IPS DF 6.9 (cell line): ENCODE data around the gene SLC5A9.
"Not testable (repeated sequence)": the region's sequence is repeated elsewhere in the genome, so short reads cannot be mapped to it uniquely, and the experiment has no call there.

Experiments used
- DNase-seq: peaks from one replicate; pipeline ENCODE4 v3.0.0-alpha.2; 2013; ENCODE audit warnings: low read depth, low spot score
- H3K27ac ChIP-seq: one replicate; pipeline ENCODE4 v1.5.1; 2013; ENCODE audit warnings: low read length, control low read depth
- H3K27me3 ChIP-seq: 2 replicates; pipeline ENCODE4 v1.6.1; 2013; ENCODE audit warnings: mild to moderate bottlenecking, low read length; ENCODE audit not compliant: control insufficient read depth, insufficient read depth
- H3K36me3 ChIP-seq: 2 replicates; pipeline ENCODE4 v1.6.1; 2013; ENCODE audit warnings: low read length; ENCODE audit not compliant: control insufficient read depth, insufficient read depth
- H3K4me1 ChIP-seq: 2 replicates; pipeline ENCODE4 v1.6.1; 2013; ENCODE audit warnings: low read length; ENCODE audit not compliant: control insufficient read depth, insufficient read depth
- H3K4me3 ChIP-seq: 2 replicates; pipeline ENCODE4 v1.5.1; 2013; ENCODE audit warnings: mild to moderate bottlenecking, low read length
- H3K9me3 ChIP-seq: 2 replicates; pipeline ENCODE4 v1.6.1; 2013; ENCODE audit warnings: low read length, inconsistent platforms; ENCODE audit not compliant: control insufficient read depth, insufficient read depth
- WGBS: extraction: QIAGEN DNeasy Blood & Tissue Kit; methylation state at CpG from one replicate; pipeline ENCODE4 v1.1.7; 2013; ENCODE audit warnings: mixed read lengths, missing lambda C conversion rate; ENCODE audit not compliant: insufficient read length, insufficient coverage; 5-methylcytosine and 5-hydroxymethylcytosine counted together

The SLC5A9 gene

GRCh38 chr1:48261881-48262400, 39.4 kb downstream of the SLC5A9 start:
- Histone ChIP-seq H3K36me3 (no peaks in the 10 kb centered on the region), H3K4me1 (no peaks in the 10 kb centered on the region), H3K27me3 (no peaks in the 10 kb centered on the region), H3K4me3 (no peak overlapping the region), H3K27ac (no peak overlapping the region), H3K9me3 (no peaks in the 10 kb centered on the region)
- no peak for DNase-seq

GRCh38 chr1:48263041-48263440, 40.5 kb downstream of the SLC5A9 start:
- Histone ChIP-seq H3K27ac (no peak overlapping the region), H3K4me3 (no peak overlapping the region), H3K4me1 (no peaks in the 10 kb centered on the region), H3K9me3 (no peaks in the 10 kb centered on the region), H3K36me3 (no peaks in the 10 kb centered on the region), H3K27me3 (no peaks in the 10 kb centered on the region)
- DNase-seq: no peak
- WGBS: no CpG with 5 or more reads among the region's 1 CpG

- H3K4me3 ChIP-seq: no peak overlapping the region
- no peaks in the 10 kb centered on the region for H3K27me3 ChIP-seq
- DNase-seq: no peak
- H3K36me3 ChIP-seq: no peaks in the 10 kb centered on the region
- WGBS: no CpG with 5 or more reads among the region's 2 CpGs
- no peaks in the 10 kb centered on the region for H3K9me3 ChIP-seq
- no peaks in the 10 kb centered on the region for H3K4me1 ChIP-seq
- no peak overlapping the region for H3K27ac ChIP-seq
These were observed 44.1 kb downstream of the SLC5A9 start for GRCh38 chr1:48266576-48266975.

- H3K36me3 ChIP-seq, H3K27ac ChIP-seq, H3K27me3 ChIP-seq, DNase-seq, H3K4me1 ChIP-seq, H3K4me3 ChIP-seq, H3K9me3 ChIP-seq: not testable (repeated sequence)
- no CpG with 5 or more reads among the region's 10 CpGs for WGBS
These were observed 54.9 kb downstream of the SLC5A9 start for GRCh38 chr1:48277437-48277836.

GRCh38 chr1:48282329-48282728, 59.8 kb downstream of the SLC5A9 start:
- H3K4me3 ChIP-seq, H3K27me3 ChIP-seq, H3K4me1 ChIP-seq: not testable (repeated sequence)

GRCh38 chr1:48284696-48285420, 62.3 kb downstream of the SLC5A9 start:
- H3K4me1 ChIP-seq, H3K36me3 ChIP-seq, H3K27ac ChIP-seq, H3K4me3 ChIP-seq, H3K27me3 ChIP-seq, DNase-seq, H3K9me3 ChIP-seq: not testable (repeated sequence)
- no CpG with 5 or more reads among the region's 10 CpGs for WGBS

More at GRCh38 chr1:48282329-48282728, 59.8 kb downstream of the SLC5A9 start:
- DNase-seq, H3K9me3 ChIP-seq, H3K36me3 ChIP-seq, H3K27ac ChIP-seq: not testable (repeated sequence)

GRCh38 chr1:48285525-48285924, 63.0 kb downstream of the SLC5A9 start:
- Histone ChIP-seq H3K9me3 (no peaks in the 10 kb centered on the region), H3K36me3 (no peaks in the 10 kb centered on the region), H3K27me3 (no peaks in the 10 kb centered on the region), H3K4me1 (no peaks in the 10 kb centered on the region), H3K27ac (no peak overlapping the region), H3K4me3 (no peak overlapping the region)
- no CpG with 5 or more reads among the region's 3 CpGs for WGBS
- no peak for DNase-seq

GRCh38 chr1:48291421-48291820, 68.9 kb downstream of the SLC5A9 start:
- Histone ChIP-seq H3K4me3 (no peak overlapping the region), H3K9me3 (no peaks in the 10 kb centered on the region), H3K36me3 (no peaks in the 10 kb centered on the region), H3K4me1 (no peaks in the 10 kb centered on the region), H3K27me3 (no peaks in the 10 kb centered on the region), H3K27ac (no peak overlapping the region)
- WGBS: no CpG with 5 or more reads among the region's 4 CpGs
- DNase-seq: no peak

GRCh38 chr1:48292706-48293105, 70.2 kb downstream of the SLC5A9 start:
- no CpG with 5 or more reads among the region's 5 CpGs for WGBS
- no peaks in the 10 kb centered on the region for H3K27me3 ChIP-seq

GRCh38 chr1:48294094-48294493, 71.6 kb downstream of the SLC5A9 start:
- H3K36me3 ChIP-seq, H3K9me3 ChIP-seq, H3K27me3 ChIP-seq, H3K4me3 ChIP-seq, DNase-seq, H3K27ac ChIP-seq, H3K4me1 ChIP-seq: not testable (repeated sequence)
- no CpG with 5 or more reads among the region's 6 CpGs for WGBS

More at GRCh38 chr1:48292706-48293105, 70.2 kb downstream of the SLC5A9 start:
- H3K36me3 ChIP-seq: no peaks in the 10 kb centered on the region
- DNase-seq: no peak
- no peaks in the 10 kb centered on the region for H3K4me1 ChIP-seq
- no peaks in the 10 kb centered on the region for H3K9me3 ChIP-seq
- H3K27ac ChIP-seq: no peak overlapping the region
- no peak overlapping the region for H3K4me3 ChIP-seq

GRCh38 chr1:48294656-48295055, 72.1 kb downstream of the SLC5A9 start:
- no peak for DNase-seq
- Histone ChIP-seq H3K27ac (no peak overlapping the region), H3K27me3 (no peaks in the 10 kb centered on the region), H3K4me3 (no peak overlapping the region), H3K4me1 (no peaks in the 10 kb centered on the region), H3K36me3 (no peaks in the 10 kb centered on the region), H3K9me3 (no peaks in the 10 kb centered on the region)
- WGBS: 100% methylated on average over 1 of the region's 1 CpG
